ENCODE data around the gene FGFR3. TPM values are rescaled to one million over a fixed set of nuclear protein-coding genes. Genes with fewer than 3 reads are reported as not detected.
"Not testable (repeated sequence)": the region's sequence is repeated elsewhere in the genome, so short reads cannot be mapped to it uniquely, and the experiment has no call there.

Gene FGFR3
- total RNA-seq, 1 donor from 2014 or later, result 0.79 TPM

DNA sequence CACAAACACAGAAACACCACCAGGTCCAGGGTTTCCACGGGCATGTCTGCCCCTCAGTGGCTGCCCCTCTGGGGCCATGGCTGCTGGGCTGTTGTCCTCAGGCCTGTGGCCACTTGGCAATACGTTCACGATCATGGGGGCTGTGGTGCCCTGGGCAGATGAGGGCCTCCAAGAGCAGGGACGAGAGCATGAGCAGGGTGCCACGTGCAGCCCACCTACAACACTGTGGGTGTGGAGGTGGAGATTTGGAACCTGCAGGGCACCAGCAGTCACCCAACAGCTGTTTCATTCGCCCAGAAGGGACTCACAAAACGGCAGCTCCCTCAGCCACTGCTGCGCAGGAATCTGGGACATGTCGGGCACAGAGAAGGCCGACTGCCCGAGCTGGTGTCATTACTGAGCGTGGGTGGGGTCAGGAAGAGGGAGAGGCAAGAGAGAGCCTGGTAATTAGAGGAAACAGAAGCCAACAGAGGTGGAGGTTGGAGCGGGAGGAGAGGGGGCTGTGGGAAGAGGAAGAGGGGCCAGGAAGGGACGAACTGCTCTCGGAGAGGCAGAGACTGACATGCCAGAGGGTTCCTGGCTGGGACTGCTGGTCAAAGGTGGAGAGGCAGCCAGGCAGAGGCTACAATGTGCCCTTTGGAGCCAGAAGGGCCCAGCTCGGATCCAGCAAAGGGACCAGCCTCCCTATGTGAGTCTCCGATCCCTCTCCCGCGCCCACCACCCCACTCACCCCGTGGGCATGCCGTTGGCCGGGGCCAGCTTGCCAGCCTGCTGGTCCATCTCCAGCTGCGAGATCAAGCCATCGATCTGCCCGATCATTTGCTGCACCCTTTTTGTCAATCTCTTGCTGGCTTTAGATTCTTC, 23.1 kb downstream of the FGFR3 start:
- DNase-seq (ENCODE audit: low read depth, low spot score), result no peak

DNA sequence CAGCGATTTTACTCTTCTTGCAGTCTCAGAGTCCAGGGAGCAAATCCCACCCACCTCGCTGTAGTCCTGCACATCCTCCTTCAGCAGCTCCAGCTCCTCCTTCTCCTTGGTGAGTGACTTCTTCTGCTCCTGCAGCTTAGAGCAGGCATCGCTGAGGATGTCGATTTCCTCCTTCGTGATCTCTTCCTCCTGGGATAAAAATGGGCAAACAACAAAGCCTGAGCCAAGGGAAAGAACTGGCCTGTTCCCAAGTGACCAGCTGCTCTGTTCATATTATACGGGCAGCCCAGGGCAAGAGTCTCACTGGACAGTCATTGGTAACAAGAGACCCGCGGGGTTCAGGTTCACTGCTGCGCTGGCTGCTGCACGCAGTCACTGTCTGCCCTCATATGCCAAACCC, 26.2 kb downstream of the FGFR3 start:
- DNase-seq (ENCODE audit: low read depth, low spot score), result no peak

DNA sequence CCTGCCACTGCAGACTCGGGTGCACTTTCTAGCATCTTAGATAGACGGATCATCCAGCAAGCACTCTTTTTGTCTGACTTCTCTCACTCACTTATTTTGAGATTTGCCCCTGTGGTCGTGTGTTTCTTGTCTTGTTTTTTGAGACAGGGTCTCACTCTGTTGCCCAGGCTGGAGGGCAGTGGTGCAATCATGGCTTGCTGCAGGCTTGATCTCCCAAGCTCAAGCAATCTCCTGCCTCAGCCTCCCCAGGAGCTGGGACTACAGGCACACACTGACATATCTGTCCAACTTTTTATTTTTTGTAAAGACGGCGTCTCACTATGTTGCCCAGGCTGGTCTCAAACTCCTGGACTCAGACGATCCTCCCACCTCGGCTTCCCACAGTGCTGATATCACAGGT, 26.7 kb downstream of the FGFR3 start:
- DNase-seq (ENCODE audit: low read depth, low spot score), result no peak

DNA sequence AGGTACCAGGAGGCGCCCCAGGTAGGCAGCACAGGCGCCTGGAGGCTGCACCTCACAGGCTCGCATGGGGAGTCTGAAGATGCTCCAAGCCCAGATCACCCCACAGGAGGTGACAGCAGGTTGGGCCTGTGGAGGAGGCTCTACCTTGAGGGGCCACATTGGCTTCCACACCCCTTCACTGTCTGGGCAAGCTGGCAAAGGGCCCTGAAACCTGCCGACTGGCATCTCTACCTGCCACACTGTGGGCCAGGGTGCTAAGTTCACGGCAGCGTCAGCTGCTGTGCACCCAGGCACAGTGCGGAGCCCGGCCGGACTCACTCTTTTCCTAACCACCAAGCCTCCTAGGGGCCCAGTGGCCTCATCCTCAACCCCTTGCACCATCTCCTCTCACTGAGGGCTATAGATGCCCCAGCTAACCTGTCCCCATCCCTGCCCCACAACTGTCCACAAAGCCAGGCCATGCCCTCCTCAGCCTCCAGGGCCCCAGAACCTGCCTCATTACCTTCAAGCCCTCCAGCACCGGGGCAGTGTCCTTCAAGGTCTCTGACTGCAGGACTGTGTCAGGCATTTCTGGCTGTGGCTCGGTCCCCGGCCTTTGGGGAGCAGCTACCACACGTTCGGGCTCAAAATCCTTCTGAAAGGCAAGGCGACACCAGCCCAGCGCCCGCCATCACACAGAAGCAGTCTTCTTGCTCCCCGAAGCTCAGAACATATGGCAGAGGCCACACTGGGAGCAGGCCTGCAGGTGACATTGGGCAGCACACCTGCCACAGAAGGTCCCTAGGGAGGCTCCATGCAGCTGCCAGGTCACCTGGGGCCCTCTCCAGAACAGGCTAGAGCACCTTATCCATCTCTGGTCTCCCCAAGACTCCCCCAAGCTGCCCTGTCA, 28.8 kb downstream of the FGFR3 start:
- DNase-seq (ENCODE audit: low read depth, low spot score), result no peak

DNA sequence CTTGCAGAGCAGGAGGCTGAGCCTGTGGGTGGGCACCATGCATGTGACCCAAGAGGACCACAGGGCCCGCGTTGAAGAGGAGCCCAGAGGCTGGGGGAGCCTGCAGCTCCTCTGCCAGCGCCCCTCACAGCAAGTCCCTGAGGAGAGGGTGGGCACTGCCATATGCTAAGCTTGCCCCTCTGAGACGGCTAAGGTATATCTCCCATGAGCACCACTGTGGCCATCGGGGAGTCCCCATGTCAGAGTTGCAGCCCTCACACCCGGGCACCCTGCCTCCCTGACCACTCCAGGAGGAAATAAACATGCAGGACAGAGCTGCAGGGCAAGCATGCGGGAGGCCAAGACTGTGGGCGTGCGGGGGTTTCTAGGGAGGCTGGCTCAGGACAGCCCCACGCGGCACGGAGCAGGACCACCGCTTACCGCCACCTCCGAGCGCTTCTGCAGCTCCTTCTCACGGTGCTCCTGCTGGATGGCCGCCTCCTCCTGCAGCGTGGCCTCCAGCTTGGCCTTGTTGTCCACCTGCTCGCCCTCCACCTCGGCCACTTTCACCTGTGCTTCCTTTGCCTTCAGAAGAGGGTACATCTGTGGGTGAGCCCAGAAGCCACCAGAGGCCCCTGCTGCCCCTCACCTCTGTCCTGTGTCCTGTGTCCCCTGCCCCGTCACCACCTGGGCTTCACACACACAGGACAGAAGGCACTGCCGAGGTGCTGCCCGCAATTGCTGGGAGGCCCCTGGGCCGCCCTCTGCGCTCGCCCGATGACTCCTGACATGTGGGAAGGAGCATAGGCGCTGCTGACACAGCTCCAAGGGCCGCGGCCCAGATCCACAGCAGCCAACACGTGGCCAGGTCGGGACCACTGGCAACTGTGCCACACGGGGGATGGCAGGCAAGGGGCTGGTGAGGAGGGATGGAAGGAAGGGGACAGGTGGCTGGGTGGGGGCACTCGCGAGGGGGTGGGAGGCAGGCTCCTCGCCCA, 29.8 kb downstream of the FGFR3 start:
- no peak for DNase-seq (ENCODE audit: low read depth, low spot score)

DNA sequence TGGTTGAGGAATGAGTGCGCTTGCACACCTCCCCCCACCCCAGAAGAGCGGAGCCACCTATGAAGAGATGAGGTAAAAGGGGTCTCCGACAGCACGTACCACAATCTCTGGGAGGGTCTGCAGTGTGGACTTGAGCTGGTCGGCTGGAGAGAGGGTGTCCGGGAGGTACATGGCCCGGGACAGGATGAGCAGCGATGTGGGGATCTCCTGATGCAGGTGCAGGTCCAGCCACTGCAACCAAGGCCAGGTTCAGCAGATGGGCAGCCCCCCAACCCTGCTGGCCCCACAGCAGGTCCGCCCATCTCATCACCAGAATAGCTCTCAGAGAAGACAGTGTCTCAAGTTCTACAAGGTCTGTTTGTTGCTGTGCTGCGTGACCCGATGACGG, 30.4 kb downstream of the FGFR3 start:
- DNase-seq (ENCODE audit: low read depth, low spot score), result no peak

DNA sequence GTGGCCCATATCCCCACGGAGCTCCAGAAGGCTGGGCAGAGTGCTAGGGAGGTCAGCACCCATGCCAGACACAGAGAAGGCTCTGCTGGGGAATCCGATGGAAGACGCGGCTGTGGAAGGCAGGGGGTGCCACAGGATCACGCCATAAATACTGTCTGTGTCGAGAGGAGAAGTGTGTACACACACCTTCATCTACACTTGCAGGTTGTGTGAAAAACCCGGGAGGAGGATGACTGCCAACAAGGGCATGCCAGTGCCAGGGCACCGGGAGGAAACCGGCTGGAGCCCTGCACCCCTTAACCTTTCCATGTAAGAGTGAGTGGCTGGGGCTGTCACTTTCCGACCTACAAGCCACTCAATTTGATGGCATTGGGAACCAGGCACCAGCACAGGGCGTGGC, 31.7 kb downstream of the FGFR3 start:
- no peak for DNase-seq (ENCODE audit: low read depth, low spot score)

DNA sequence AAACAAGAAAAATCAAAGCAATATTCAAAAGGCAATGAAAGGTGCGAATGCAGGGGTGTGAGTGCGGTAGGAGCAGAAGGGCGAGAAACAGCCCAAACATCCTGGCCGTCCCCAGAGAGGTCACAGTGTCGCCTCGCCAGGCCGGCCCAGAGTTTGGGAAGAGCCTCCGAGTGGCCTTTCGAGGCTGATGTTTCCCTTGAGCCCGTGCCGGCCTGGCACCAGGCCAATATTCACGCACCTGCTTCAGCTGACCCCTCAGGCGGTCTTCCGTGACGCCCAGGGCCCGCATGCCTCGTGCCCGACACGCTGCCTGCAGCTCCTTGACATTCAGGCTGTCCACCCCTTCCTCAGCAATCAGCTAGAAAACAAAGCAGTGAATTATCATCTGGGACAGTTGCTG, 32.2 kb downstream of the FGFR3 start:
- DNase-seq (ENCODE audit: low read depth, low spot score), result no peak

DNA sequence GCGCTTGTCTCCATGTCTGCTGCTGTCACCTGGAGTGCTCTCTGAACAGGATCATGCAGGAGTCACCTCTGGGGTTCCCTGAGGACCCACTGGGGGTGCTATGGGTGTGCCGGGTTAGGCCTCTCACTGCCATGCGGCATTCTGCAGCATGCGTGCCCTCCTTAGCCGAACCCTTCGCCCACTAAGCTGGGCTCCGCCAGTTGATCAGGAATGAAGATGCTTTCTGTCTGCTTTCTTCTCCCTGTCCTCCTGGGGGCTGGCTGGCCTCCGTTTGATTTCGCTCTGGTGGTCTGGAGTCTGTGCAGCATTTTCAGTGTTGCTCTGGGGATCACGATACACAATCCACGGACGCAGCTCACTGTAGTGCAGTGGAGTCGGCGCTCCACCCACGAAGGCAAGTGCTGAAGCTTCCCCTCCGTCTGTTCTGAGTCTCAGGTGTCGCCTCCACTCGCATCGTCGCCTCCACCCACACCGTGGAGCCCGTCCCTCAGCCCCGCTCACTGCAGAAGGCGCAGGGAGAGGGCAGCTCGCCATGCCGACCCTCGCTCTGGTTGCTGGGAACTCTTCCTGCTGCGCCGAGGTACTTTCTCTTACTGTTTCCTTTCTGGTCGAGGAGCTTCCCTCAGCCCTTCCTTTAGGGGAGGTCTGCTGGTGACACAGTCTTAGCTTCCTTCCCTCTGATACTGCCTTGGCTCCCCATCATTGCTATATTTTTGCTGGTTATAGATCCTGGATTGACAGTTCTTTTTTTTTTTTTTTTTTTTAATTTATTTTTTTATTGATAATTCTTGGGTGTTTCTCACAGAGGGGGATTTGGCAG, 33.6 kb downstream of the FGFR3 start:
- no peak for DNase-seq (ENCODE audit: low read depth, low spot score)

DNA sequence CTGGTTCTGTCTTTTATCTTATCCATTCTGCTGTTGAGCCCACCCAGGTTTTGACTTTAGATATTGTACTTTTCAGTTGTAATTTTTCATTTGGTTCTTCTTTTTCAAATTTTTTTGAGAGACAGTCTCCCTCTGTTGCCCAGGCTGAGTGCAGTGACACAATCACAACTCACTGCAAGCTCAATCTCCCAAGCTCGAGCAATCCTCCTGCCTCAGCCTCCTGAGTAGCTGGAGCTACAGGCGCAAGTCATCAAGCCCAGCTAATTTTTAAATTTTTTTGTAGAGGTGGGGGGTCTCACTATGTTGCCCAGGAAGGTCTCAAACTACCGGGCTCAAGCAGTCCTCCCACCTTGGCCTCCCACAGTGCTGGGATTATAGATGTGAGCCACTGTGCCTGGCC, 37.1 kb downstream of the FGFR3 start:
- no peak for DNase-seq (ENCODE audit: low read depth, low spot score)

DNA sequence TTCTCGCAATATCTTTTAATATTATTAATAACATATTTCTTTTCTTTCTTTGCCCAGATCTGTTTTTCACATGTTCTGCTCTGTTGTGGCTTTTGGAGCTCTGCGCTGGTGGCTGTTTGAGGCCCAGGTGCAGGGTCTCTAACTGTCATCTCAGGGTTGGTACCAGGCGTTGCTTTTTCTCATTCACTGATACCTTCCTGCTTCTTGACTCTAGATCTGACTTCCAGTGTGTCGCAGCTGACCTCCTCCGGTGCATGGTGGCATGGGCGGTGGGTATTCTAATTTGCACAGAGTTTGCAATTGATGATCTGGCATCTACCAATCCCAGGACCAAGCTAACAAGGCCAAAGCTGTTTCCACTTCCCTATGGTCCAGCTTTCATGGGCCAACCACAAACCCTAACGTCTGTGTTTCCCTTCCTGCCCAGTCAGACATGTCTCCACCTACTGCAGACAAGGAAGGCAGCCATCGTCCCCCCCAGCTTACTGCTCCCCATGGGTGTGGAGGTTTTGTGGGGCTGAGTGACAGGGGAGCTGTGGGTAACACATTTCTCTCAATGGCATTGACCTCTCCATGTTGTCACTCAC, 37.6 kb downstream of the FGFR3 start:
- DNase-seq (ENCODE audit: low read depth, low spot score), result no peak

DNA sequence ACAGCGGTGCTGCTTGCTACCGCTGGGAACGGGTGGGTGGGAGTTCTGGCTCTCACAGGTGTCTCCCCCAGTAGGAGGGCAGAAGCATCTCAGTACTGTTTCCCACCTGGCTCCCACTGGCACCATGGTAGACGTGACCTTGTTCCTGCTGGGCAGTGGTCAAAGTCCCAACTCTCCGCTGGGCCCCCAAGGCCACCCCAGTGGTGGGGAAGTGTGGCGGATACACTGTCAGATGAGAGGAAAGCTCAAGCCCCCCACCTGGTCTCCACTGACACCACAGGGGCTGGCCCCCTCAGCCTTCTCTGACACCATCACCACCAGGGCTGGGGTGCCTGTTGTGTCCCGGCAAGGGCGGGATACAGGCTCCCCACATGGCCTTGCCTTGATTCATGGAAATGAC, 38.2 kb downstream of the FGFR3 start:
- DNase-seq (ENCODE audit: low read depth, low spot score), result no peak

DNA sequence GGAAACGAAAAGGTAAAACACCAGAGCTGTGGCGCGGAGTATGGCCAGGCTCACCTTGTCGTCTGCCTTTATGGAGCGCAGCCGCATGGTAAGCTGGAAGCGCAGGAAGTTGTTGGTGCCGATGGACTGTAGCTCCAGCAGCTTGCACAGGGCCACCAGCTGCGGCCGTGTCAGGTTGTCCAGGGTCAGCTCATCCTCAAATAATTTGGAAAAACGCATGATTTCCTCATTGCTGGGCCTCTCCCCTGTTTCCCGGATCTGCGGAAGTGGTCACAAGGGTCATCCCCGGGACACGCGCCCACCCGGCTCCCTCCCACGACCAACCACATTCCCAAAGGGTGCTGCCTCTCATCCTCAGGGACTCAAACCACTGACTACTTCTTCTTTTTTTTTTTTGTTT, 39.6 kb downstream of the FGFR3 start:
- no peak for DNase-seq (ENCODE audit: low read depth, low spot score)

DNA sequence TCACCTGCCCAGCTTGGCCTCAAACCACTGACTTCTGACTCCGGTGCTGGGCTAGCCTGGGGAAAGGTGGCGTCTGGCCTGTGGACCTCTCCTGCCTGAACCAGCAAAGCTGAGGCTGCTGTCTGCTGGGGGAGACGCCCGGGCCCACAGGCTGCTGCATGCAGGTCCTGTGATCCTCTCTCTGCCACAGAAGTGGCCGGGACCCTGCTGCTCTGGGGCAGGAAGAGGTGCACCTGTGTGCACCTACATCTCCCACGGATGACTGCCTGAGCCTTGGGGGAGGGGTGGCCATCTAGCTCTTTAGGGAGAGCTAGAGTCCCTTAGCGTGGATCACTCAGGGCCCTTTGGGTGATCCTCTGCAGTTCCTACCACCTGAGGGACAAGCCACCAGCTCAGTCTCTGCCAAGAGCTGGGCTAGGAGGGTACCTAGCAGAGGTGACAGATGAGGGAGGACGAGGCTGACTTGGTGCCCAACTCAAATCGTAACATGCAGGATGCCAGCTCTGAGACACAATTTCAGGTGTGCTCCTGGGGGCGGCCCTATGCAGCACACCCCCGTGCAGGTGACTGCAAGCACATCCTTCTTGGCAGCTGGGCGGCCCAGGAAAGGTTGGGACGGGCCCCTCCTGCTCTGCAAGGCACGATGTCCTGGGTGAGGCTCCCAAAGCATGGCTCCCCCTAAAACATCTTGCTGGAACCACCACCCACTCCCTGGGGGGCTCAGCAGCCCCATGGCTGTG, 40.4 kb downstream of the FGFR3 start:
- DNase-seq (ENCODE audit: low read depth, low spot score), result no peak

DNA sequence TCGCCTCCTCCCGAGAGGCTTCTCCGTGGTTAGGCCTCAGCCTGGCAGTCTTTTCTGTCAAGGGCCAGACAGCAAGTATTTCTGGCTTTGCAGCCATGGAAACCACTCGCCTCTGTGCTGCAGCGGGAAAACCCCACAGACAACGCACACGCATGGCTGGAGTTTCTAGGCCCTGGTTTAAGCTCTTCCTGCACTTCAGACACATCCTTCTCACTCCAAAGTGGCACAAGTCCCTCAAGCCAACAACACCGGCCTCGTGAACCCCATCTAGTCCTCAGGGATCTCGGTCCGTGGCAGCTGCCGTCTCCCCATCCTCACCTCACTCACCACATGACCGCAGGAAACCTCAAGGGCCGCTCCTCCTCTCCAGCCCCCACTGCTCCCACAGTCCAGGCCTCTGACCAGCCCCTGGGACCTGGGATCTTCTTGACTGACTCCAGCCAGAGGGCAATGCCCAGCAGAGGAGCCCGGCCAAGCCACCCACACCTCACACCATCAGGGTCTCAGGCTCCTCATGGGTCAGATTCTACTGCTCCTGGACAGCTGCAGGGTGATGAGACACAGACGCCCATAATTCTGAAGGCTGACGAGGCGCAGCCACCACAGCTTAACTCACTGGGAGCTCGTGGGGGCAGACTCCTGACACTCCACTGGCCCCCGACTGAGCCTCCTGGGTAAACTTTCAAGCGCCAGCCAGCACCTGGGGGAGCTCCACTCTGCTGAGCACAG, 41.1 kb downstream of the FGFR3 start:
- no peak for DNase-seq (ENCODE audit: low read depth, low spot score)

DNA sequence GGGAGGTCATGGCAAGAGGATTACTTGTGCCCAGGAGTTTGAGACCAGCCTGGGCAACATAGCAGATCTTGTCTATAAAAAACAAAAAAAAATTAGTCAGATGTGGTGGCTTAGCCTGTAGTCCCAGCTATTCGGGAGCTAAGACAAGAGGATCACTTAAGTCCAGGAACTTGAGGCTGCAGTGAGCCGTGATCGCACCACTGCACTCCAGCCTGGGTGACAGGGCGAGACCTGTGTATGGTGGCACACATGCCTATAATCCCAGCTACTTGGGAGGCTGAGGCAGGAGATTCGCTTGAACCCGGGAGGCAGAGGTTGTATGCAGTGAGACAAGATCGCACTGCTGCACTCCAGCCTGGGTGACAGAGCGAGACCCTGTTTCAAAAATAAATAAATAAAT, 42.7 kb downstream of the FGFR3 start:
- not testable (repeated sequence) for DNase-seq (ENCODE audit: low read depth, low spot score)

DNA sequence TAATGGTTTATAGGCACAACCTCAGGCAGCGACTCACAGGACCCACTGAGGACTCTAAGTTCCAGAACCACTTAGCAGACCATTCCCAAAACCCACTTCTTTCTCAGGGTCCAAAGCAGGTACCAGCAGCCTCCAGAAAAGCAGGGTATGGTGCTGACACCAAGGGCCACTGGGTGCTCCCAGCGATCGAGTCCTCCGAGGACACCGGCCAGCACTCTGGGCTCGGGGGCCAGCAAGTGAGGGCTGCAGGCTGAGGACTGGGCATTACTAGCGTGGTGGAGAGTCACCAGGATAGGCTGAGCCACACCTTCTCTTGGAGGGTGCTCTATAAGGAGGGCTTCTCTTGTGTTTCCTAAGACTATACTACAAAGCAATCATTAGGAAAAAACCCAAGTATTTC, 43.6 kb downstream of the FGFR3 start:
- DNase-seq (ENCODE audit: low read depth, low spot score), result no peak

DNA sequence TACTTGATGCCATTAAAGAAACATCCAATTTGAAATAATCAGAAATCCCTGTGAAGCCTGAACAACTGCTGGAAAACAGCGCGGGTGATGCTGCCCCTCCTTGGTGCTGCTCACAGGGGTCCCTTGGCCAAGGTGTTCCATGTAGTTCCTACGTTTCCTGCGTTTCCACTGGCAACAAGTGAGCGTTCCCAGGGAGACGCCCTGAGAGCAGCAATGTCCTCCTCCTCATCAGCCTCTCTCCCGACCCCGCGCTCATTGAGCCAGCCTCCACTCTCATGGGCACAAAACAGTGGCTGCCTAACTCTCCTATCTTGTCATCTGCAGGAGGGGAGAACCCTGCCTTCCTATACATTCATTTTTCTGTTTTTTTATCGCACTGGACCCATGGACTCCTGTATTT, 44.0 kb downstream of the FGFR3 start:
- DNase-seq (ENCODE audit: low read depth, low spot score), result no peak

DNA sequence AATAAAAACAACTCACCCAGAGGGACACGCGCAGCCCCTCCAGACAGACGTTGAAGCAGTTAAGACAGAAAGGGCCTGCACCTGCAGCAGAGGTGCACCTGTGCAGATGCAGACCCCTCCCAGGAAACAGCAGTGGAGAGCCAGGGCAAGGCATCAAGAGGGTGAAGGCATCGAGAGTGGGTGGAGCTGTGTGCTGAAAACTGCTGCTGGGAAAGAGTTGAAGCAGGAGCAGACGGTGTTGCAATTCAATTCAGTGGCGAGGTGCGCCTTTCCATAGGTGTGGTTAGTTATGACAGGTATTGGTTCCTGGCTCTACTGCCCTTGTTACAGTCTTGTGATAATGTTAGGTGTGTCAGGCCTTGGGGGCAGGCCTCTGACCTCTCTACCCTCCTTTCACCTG, 46.2 kb downstream of the FGFR3 start:
- DNase-seq (ENCODE audit: low read depth, low spot score), result no peak

All from pulmonary artery endothelial cell (primary cell).